ENCODE measurements around the gene OCRL.

OCRL gene

GRCh38 chrX:129600981-129601424 is 60.9 kb downstream of the OCRL start:
- Histone ChIP-seq H2AFZ (ENCODE audit: low read depth, low read length) (no peak overlapping the region), H3K4me2 (ENCODE audit: insufficient read depth, low read length) (no peak overlapping the region), H3K36me3 (ENCODE audit: insufficient read depth, low read length) (no peaks in the 10 kb centered on the region), H3K9ac (ENCODE audit: low read depth, low read length) (no peak overlapping the region), H3K4me1 (ENCODE audit: insufficient read depth, low read length) (peaks cover 17% of the 10 kb centered on the region), H3K27me3 (ENCODE audit: insufficient read depth, low read length, poor library complexity) (no peaks in the 10 kb centered on the region), H3K79me2 (ENCODE audit: insufficient read depth, low read length) (no peaks in the 10 kb centered on the region), H4K20me1 (ENCODE audit: insufficient read depth, low read length) (no peaks in the 10 kb centered on the region), H3K9me3 (ENCODE audit: insufficient read depth, low read length, severe bottlenecking) (no peaks in the 10 kb centered on the region), H3K4me3 (ENCODE audit: low read depth in 1 of 2, low read length in 2 of 2) (no peak overlapping the region), H3K27ac (ENCODE audit: low read length) (no peak overlapping the region)
- ATAC-seq (ENCODE audit: insufficient read depth, low read depth), result peak; percentile 54
- peak; percentile 49 for DNase-seq
- TF ChIP-seq CTCF (IDR thresholded peaks at IDR 0.05; ENCODE audit: borderline replicate concordance, extremely low read depth, low read length, poor library complexity, severe bottlenecking) (peak; percentile 79), EZH2 (IDR thresholded peaks at IDR 0.05; ENCODE audit: borderline replicate concordance, low read depth, low read length, severe bottlenecking) (no peak)

DNA sequence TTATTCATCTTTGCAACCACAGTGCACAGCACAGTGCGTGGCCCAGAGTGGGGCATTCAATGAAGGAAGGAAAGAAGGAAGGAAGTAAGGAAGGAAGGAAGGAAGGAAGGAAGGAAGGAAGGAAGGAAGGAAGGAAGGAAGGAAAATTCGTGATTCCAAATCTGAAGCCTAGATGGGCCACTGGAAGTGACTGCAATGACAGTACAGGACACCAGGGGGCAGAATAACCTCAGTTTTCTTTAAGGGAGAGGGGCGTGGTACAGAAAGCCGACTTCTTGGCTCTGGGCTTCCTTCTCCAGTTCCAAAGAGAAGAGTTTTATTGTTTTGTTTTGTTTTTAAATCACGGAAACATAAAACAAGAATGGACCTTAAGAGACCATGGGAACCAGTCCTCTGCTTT is 66.9 kb downstream of the OCRL start:
- H3K4me1 ChIP-seq (ENCODE audit: insufficient read depth, low read length), result peaks cover 22% of the 10 kb centered on the region
- no peak overlapping the region for H3K4me3 ChIP-seq (ENCODE audit: low read depth in 1 of 2, low read length in 2 of 2)
- H2AFZ ChIP-seq (ENCODE audit: low read depth, low read length), result peak overlapping the region; percentile 36; the same call in 1 of the 2 replicates
- no peaks in the 10 kb centered on the region for H4K20me1 ChIP-seq (ENCODE audit: insufficient read depth, low read length)
- no peaks in the 10 kb centered on the region for H3K36me3 ChIP-seq (ENCODE audit: insufficient read depth, low read length)
- peak; percentile 53 for ATAC-seq (ENCODE audit: insufficient read depth, low read depth)
- peak overlapping the region; percentile 40; the same call in 1 of the 2 replicates for H3K4me2 ChIP-seq (ENCODE audit: insufficient read depth, low read length)
- no peak overlapping the region for H3K27ac ChIP-seq (ENCODE audit: low read length)
- H3K27me3 ChIP-seq (ENCODE audit: insufficient read depth, low read length, poor library complexity), result no peaks in the 10 kb centered on the region
- H3K9ac ChIP-seq (ENCODE audit: low read depth, low read length), result no peak overlapping the region
- TF ChIP-seq CTCF (IDR thresholded peaks at IDR 0.05; ENCODE audit: borderline replicate concordance, extremely low read depth, low read length, poor library complexity, severe bottlenecking) (peak; percentile 80), EZH2 (IDR thresholded peaks at IDR 0.05; ENCODE audit: borderline replicate concordance, low read depth, low read length, severe bottlenecking) (no peak)
- H3K79me2 ChIP-seq (ENCODE audit: insufficient read depth, low read length), result no peaks in the 10 kb centered on the region
- DNase-seq, result peak; percentile 65
- H3K9me3 ChIP-seq (ENCODE audit: insufficient read depth, low read length, severe bottlenecking), result no peaks in the 10 kb centered on the region

DNA sequence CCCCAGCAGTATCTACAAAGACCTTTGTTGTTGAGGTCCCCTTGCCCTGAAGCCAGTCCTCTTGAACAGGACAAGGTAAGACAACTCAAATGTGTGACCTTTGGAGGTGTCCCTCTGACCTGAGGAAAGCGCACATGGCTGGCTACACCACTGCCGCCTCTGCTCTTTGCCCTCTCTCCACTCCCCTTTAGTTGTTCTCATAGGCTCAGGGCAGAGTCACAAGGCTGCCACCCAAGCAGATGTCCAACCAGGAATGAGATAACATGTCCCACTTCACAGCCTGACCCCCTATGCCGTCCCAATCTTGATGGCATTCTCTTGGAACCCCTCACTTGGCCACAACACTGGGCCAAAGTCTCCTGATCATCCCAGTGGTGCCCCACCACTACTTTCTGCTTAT is 68.4 kb downstream of the OCRL start:
- Histone ChIP-seq H2AFZ (ENCODE audit: low read depth, low read length) (no peak overlapping the region), H3K27me3 (ENCODE audit: insufficient read depth, low read length, poor library complexity) (no peaks in the 10 kb centered on the region), H3K9ac (ENCODE audit: low read depth, low read length) (no peak overlapping the region), H3K27ac (ENCODE audit: low read length) (no peak overlapping the region), H3K4me2 (ENCODE audit: insufficient read depth, low read length) (no peak overlapping the region), H3K4me3 (ENCODE audit: low read depth in 1 of 2, low read length in 2 of 2) (no peak overlapping the region), H4K20me1 (ENCODE audit: insufficient read depth, low read length) (no peaks in the 10 kb centered on the region), H3K36me3 (ENCODE audit: insufficient read depth, low read length) (no peaks in the 10 kb centered on the region), H3K4me1 (ENCODE audit: insufficient read depth, low read length) (peaks cover 22% of the 10 kb centered on the region), H3K79me2 (ENCODE audit: insufficient read depth, low read length) (no peaks in the 10 kb centered on the region), H3K9me3 (ENCODE audit: insufficient read depth, low read length, severe bottlenecking) (no peaks in the 10 kb centered on the region)
- no peak for TF ChIP-seq CTCF (IDR thresholded peaks at IDR 0.05; ENCODE audit: borderline replicate concordance, extremely low read depth, low read length, poor library complexity, severe bottlenecking)
- no peak for TF ChIP-seq EZH2 (IDR thresholded peaks at IDR 0.05; ENCODE audit: borderline replicate concordance, low read depth, low read length, severe bottlenecking)
- DNase-seq (no peak), ATAC-seq (ENCODE audit: insufficient read depth, low read depth) (no peak)

DNA sequence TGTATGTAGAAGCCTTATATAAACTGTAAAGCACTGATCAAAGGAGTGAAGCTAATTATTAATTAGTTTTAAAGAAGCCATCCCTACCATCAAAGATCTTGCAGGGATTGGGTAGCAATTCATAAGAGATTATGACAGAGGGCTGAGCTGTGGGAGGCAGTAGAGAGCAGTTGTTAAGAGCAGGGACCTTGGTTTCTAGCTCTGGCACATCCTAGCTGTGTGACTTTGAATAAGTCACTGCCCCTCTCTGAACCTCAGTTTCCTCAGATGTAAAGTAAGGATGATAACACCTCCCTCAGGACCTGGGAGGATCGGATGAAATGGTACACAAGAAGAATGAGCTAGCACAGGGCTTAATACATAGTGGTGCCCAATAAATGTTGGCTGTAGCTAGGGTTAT is 69.3 kb downstream of the OCRL start:
- TF ChIP-seq CTCF (IDR thresholded peaks at IDR 0.05; ENCODE audit: borderline replicate concordance, extremely low read depth, low read length, poor library complexity, severe bottlenecking) (peak; percentile 45), EZH2 (IDR thresholded peaks at IDR 0.05; ENCODE audit: borderline replicate concordance, low read depth, low read length, severe bottlenecking) (no peak)
- Histone ChIP-seq H3K9ac (ENCODE audit: low read depth, low read length) (no peak overlapping the region), H3K4me1 (ENCODE audit: insufficient read depth, low read length) (peaks cover 14% of the 10 kb centered on the region), H3K4me3 (ENCODE audit: low read depth in 1 of 2, low read length in 2 of 2) (no peak overlapping the region), H2AFZ (ENCODE audit: low read depth, low read length) (no peak overlapping the region), H3K4me2 (ENCODE audit: insufficient read depth, low read length) (no peak overlapping the region), H3K27me3 (ENCODE audit: insufficient read depth, low read length, poor library complexity) (no peaks in the 10 kb centered on the region), H3K9me3 (ENCODE audit: insufficient read depth, low read length, severe bottlenecking) (no peaks in the 10 kb centered on the region), H3K36me3 (ENCODE audit: insufficient read depth, low read length) (no peaks in the 10 kb centered on the region), H3K27ac (ENCODE audit: low read length) (no peak overlapping the region), H3K79me2 (ENCODE audit: insufficient read depth, low read length) (no peaks in the 10 kb centered on the region), H4K20me1 (ENCODE audit: insufficient read depth, low read length) (no peaks in the 10 kb centered on the region)
- DNase-seq (peak; percentile 23), ATAC-seq (ENCODE audit: insufficient read depth, low read depth) (peak; percentile 66)
